Measurements from ENCODE around the gene KRT13.

DNA sequence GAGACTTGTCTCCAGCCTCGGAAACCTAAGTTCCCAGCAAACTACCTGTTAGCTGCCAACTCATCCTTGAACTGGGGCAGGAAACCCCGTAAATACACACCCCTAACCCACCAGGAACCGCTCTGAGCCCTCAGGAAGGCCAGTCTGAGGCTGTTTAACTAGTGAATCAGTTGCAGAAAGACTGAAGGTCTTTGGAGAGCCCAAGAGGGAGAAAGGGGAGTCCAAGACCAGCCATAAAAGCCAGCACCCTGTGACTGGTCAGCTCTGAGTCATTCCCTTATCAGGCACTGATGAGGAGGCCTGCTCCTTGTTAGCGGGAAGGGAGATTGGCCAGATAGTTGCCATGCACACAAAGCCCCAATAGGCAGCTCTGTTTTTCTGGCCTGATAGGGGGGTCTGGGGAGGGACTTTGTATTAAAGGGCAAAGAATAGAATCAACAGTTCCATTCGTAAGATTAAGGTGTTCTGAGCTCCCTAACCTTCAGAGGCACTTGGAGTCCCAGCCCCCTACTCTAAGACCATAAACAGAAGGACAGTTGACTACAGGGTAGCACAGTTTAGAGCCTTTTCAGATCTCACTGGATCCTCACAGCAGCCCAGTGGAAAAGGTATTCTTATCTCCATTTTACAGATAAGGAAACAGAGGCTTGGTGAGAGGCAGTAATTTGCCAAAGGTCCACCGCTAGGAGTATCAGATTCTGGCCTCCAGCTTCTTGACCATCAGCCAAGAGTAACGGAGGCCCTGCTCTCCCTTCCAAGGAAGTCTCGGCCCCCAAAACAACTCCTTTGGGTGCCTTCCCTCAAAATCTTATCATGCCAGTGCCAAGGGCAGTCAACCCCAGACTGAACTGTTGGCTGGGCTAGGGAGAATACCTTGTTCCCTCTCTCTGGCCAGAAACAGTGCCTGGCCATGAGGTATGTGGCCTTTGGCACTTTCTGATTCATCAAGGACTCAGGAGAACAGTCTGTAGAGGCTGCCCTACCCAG lies 24.9 kb upstream of the KRT13 start:
- TF ChIP-seq, protein P1, sequence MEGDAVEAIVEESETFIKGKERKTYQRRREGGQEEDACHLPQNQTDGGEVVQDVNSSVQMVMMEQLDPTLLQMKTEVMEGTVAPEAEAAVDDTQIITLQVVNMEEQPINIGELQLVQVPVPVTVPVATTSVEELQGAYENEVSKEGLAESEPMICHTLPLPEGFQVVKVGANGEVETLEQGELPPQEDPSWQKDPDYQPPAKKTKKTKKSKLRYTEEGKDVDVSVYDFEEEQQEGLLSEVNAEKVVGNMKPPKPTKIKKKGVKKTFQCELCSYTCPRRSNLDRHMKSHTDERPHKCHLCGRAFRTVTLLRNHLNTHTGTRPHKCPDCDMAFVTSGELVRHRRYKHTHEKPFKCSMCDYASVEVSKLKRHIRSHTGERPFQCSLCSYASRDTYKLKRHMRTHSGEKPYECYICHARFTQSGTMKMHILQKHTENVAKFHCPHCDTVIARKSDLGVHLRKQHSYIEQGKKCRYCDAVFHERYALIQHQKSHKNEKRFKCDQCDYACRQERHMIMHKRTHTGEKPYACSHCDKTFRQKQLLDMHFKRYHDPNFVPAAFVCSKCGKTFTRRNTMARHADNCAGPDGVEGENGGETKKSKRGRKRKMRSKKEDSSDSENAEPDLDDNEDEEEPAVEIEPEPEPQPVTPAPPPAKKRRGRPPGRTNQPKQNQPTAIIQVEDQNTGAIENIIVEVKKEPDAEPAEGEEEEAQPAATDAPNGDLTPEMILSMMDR (conservative IDR thresholded peaks at IDR 0.05), result no peak
- TF ChIP-seq EZH2 (IDR thresholded peaks at IDR 0.05; ENCODE audit: low read depth), result no peak
